Astrocyte of the hippocampus (primary cell): ENCODE data around the gene CFAP251.
"Not testable (repeated sequence)": the region's sequence is repeated elsewhere in the genome, so short reads cannot be mapped to it uniquely, and the experiment has no call there.

Experiments
- DNase-seq: peaks from one replicate; pipeline ENCODE4 v3.0.0; 2011; ENCODE audit warnings: low read depth, low spot score

Gene CFAP251

DNA sequence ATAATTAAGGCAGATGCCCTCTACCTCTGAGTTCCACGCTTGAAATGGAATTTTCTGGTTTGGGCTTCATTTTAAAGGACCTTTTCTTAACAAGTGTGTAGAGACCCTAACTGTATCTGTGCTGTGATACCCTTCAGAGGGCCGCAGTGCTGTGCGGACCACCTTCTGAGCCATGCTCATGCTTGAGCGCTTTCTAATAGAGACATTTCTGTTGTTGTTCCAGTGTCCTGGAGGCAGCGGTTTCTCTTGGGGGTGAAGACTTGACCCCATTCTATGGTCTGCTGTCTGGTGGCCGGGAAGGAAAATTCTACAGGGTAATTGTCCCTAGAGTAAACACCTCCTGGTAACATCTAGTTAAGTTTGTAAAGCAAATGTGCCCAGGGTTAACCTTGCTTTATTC is 56.6 kb downstream of the CFAP251 start:
- DNase-seq = no peak

DNA sequence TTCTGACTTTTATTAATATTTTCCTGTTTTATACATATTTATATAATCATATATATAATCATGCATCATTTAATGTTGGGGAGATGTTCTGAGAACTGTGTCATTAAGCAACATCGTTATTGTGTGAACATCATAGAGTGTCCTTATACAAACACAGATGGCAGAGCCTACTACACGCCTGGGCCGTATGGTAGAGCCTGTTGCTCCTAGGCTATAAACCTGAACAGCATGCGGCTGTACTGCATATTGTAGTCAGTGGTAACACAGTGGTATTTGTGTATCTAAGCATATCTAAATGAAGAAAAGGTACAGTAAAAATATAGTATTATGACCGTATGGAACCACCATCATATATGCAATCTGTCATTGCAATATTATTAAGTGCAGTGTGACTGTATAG is 58.6 kb downstream of the CFAP251 start:
- DNase-seq = no peak

DNA sequence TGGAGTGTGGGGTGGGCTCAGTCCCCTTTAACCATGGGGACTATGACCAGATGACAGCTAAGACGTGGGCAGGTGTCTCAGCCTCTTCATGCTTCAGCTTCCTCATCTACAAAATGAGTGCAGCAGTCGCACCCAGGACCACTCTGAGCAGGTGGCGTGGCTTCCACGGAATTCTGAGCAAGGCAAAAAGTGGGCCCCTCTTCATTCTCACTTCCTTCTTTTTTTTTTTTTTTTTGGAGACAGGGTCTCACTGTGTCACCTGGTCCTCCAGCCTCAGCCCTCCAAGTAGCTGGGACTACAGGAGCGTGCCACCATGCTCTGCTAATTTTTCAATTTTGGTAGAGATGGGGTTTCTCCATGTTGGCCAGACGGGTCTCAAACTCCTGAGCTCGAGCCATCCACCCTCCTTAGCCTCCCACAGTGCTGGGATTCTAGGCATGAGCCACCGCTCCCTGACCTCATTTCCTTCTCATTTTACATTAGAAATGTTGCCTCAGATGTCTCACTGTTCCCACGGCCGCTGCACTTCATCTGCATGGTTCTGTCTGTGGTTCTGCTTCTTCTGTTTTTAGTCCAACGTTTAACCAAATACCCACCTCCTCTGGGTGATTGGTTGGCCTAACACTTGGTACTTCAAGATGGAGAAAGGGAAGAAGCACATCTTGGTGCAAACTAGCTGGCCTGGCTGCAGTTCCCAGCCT is 61.9 kb downstream of the CFAP251 start:
- no peak for DNase-seq

DNA sequence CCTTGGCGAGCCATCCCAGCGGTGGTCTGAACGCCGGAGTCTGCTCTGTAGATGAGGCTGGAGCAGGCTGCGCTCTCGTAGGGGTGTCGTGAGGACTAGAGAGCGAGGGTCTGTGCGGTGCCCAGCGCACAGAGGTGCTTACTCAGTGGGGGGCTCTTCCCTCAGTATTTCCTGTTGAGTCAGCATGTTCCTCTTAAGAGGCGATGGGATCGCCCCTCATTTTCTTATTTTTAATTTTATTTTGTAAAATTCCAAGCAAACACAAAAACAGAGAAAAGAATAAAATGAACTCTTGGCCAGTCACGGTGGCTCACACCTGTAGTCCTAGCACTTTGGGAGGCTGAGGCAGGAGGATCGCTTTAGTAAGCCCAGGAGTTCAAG is 62.5 kb downstream of the CFAP251 start:
- no peak for DNase-seq

GRCh38 chr12:121981456-121981855 is 63.1 kb downstream of the CFAP251 start:
- no peak for DNase-seq

DNA sequence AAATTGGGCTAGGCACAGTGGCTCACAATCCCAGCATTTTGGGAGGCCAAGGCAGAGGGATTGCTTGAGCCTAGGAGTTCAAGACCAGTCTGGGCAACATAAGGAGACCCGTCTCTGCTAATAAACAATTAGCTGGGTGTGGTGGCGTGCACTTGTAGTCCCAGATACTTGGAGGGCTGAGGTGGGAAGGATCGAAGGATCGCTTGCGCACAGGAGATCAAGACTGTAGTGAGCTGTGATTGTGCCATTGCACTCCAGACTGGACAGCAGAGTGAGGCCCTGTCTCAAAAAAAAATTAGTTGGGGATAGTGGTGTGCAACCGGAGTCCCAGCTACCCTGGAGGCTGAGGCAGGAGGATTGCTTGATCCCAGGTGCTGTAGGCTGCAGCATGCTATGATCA is 64.6 kb downstream of the CFAP251 start:
- no peak for DNase-seq

GRCh38 chr12:121983536-121984210 is 65.3 kb downstream of the CFAP251 start:
- DNase-seq = no peak

DNA sequence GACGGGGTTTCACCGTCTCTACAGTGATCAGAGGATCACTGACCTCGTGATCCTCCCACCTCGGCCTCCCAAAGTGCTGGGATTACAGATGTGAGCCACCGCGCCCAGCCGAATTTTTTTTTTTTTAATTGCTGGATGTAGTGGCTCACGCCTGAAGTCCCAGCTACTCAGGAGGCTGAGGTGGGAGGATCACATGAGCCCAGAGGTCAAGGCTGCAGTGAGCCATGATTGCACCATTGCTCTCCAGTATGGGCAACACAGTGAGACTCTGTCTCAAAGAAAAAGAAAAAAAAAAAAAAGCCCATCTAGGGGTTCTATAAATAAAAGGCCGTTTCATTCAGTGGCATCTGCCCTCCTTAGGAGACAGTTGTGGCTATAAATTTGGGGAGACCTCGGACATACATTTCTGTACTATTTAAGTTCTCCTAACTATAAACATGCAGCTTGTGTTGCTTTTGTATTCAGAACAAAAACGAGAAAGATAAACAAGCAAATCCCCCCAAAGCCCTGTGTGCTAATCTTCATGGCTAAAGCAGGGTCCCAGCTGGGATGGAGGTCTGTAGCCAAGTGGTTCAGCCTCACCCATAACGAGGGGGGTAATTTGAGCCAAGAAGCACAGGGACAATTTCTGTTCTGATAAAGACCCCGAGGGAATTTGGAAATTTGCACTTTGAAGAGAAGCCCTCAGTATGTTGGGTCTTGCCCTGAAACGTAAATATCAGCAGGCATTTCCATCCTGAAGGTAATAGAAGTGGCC is 68.3 kb downstream of the CFAP251 start:
- no peak for DNase-seq

GRCh38 chr12:121988519-121988918 is 70.1 kb downstream of the CFAP251 start:
- not testable (repeated sequence) for DNase-seq

GRCh38 chr12:121989276-121990113 is 71.1 kb downstream of the CFAP251 start:
- no peak for DNase-seq

DNA sequence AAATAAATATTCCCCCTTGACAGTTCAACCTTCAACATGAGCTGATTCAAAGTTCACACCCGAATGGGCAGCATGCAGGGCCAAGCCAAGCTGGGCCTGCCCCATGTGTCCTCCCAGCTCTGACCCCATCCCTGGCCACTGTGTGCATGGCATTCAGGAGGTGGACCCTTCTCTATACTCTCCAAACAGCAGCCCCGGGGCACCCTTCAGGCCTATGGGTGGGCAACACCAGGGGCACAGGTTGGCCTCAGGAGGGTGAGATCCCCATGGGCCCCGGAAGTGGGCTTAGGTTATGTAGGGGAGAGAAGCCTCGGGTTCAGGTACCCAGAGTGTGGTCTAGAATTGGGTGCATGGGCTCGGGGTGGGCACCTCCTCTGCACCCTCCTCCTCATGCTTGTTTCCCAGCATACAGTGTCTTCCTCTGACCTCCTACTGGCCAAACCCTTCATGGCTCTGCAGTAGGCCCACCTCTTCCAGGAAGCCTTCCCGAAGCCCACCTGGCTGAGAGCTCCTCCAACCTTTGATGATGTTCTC is 71.8 kb downstream of the CFAP251 start:
- no peak for DNase-seq

DNA sequence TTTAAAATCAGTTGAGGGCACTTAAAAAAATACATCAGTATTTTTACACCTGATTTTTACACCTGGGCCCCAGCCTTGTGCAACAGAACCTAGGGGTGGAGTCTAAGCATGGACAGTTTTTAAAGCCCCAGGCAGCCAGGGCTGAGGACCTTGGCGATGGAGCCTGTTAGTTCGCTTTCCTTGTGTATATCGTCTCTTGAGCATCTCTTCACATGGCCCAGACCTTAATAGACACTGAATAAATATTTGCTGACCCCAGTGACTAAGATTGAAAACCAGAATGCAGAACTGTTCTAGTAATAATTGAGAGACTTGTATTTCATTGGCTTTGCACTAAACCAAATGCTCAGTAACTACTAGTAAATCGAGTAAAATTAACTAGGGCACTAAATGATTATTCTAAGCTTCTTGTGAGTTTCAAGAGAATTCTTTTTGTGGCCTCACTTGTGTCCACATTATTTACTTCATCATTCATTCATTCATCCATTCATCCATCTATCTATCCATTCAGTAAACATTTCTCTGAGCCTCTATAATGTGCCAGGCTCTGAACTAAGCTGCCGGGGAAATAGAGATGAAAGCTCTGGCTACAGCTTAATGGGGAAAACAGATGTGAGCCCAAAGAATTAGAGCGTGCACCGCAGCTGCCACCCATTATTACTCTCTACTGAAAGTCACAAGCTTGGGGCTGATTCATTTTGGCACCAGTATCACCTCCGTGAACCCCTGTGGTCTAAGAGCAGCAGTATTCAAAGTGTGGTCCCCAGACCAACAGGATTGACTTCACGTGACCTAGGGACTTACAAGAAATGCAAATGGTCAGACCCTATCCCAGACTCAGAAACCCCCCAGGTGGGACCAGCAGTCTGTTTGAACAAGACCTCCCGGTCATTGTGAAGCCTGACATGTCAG is 72.6 kb downstream of the CFAP251 start:
- DNase-seq = no peak

DNA sequence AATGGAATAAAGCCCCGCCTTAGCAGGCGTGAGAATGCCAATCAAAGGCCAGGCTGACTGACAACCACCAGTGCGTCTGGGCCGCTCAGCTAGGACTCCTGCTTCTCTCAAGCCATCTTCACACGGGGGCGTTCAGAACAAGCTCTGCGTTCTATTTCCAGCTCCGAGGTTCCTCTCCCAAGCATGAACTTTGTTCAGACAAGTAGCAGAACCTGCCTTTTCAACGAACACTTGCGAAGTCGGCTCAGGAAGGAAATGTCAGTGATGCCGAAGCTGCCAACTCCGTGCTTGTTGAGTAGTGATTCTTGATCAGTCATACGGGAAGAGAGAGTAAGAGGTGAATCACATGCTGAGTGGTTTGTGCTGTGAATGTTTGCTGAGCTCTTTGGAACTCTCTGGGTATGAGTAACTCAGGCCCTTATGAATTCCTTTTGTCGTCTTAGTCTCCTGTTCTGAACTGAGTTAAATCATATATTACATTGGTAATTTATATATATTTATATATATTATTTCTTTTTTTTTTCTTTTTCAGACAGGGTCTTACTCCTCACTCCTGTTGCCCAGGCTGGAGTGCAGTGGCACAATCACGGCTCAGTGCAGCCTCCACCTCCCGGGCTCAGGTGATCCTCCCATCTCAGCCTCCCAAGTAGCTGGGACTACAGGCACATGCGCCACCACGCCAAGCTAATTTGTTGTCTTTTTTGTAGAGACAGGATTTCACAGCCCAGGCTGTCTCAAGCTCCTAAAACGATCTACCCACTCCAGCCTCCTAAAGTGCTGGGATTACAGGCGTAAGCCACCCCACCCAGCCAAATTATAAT is 73.9 kb downstream of the CFAP251 start:
- peak; percentile 91 for DNase-seq

GRCh38 chr12:121996050-121996944 is 77.9 kb downstream of the CFAP251 start:
- no peak for DNase-seq

DNA sequence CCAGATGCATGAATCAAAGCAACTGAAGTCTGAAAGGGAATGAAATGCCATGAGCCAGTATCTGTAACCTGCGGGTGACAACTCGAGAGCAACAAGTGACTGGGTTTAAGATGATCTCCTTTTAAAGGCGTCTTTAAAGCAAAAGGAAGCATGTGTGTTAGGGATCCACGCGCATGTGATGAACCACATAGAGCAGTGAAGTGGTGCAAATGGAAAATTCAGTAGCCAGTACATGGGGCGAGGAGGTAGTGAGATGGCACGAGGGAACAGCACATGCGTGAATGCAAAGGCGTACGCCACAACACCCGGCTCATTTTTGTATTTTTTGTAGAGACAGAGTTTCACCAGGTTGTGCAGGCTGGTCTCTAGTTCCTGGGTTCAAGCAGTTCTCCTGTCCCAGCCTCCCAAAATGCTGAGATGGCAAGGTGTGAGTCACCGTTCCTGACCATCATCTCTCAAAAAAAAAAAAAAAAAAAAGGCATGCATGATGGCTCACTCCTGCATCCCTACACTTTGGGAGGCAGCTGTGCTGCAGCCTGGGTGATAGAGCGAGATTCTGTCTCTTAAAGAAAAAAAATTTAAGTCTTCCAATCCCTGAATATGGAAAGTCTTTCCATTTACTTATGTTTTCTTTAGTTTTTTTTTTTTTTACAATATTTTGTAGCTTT is 78.7 kb downstream of the CFAP251 start:
- no peak for DNase-seq

DNA sequence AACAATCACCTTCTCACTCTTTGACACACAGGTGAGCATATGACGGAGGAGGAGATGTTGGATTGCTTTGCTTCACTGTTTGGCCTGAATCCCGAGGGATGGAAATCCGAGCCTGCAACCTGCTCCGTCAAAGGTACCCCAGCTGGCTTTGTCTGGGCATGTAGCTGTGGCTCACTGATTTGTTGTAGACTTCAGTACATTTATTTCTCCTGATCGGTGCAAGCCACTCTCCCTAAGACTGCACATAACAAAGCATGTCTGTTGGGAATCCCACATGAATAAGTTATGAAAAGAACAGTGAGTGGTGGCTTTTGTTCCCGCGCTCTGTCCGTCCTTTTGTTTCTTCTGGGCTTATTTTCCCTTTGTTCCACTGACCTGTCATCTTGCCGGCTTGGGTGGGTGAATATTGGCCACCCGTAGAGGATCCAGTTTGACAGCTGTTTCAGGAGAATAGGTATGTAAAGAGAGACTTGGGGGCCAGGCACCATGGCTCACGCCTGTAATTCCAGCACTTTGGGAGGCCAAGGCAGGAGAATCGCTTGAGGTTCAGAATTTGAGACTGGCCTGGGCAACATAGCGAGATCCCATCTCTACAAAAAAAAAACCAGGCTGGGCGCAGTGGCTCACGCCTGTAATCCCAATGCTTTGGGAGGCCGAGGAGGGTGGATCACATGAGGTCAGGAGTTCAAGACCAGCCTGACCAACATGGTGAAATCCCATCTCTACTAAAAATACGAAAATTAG is 83.2 kb downstream of the CFAP251 start:
- peak; percentile 30 for DNase-seq
